GM12878 (cell line): ENCODE measurements around the gene FASN. TPM values are rescaled to one million over a fixed set of nuclear protein-coding genes. Genes with fewer than 3 reads are reported as not detected.

Experiments
- BCL3 ChIP-seq: IDR thresholded peaks from 2 replicates; pipeline ENCODE4 v1.6.1; 2011; ENCODE audit warnings: borderline replicate concordance, low read depth, mild to moderate bottlenecking, moderate library complexity, low read length; ENCODE audit not compliant: insufficient read depth, poor library complexity, severe bottlenecking
- CREM ChIP-seq: IDR thresholded peaks from 2 replicates; pipeline ENCODE4 v1.6.1; 2014; ENCODE audit warnings: antibody characterized with exemption, low read depth
- E2F4 ChIP-seq: IDR thresholded peaks from 2 replicates; pipeline ENCODE4 v1.6.1; 2012; ENCODE audit warnings: low read depth, low read length, improper control_type of control experiment
- EP300 ChIP-seq, 2 experiments: fragments of 150-350 bp in 1 of 2; IDR thresholded peaks; 2 replicates each; pipeline ENCODE4 v1.6.1; 2011 to 2012; ENCODE audit warnings: low read depth in 2 of 2, low read length in 2 of 2, borderline replicate concordance in 1 of 2, improper control_type of control experiment in 1 of 2, inconsistent platforms in 1 of 2; ENCODE audit not compliant: control insufficient read depth in 1 of 2
- HDGF ChIP-seq: fragments of 450-650 bp; IDR thresholded peaks from 2 replicates; pipeline ENCODE4 v1.6.1; 2016; ENCODE audit warnings: antibody characterized with exemption
- IRF4 ChIP-seq: IDR thresholded peaks from 2 replicates; pipeline ENCODE4 v1.6.1; 2011; ENCODE audit warnings: low read depth, low read length
- KAT2A ChIP-seq: conservative IDR thresholded peaks from 2 replicates; pipeline ENCODE4 v1.6.1; 2011; ENCODE audit warnings: low read depth, low read length; ENCODE audit not compliant: control insufficient read depth
- MEF2B ChIP-seq: fragments of 450-650 bp; IDR thresholded peaks from 2 replicates; pipeline ENCODE4 v1.6.1; 2018; ENCODE audit warnings: mild to moderate bottlenecking, moderate library complexity; ENCODE audit not compliant: partially characterized antibody, poor library complexity, severe bottlenecking
- NFYB ChIP-seq: IDR thresholded peaks from 2 replicates; pipeline ENCODE4 v1.6.1; 2011; ENCODE audit warnings: low read depth, mild to moderate bottlenecking, low read length, improper control_type of control experiment, moderate library complexity; ENCODE audit not compliant: insufficient read depth
- SKIL ChIP-seq: fragments of 450-650 bp; IDR thresholded peaks from 2 replicates; pipeline ENCODE4 v1.6.1; 2017; ENCODE audit warnings: mild to moderate bottlenecking, low read depth, inconsistent platforms; ENCODE audit not compliant: poor library complexity, severe bottlenecking
- SUZ12 ChIP-seq: fragments of 200-600 bp; sonication (generic); IDR thresholded peaks from one replicate; pipeline ENCODE4 v1.6.1; 2018; ENCODE audit warnings: antibody characterized with exemption, mild to moderate bottlenecking; ENCODE audit not compliant: unreplicated experiment
- TBL1XR1 ChIP-seq: IDR thresholded peaks from 2 replicates; pipeline ENCODE4 v1.6.1; 2012; ENCODE audit warnings: low read depth, low read length, improper control_type of control experiment
- ZNF24 ChIP-seq: fragments of 450-650 bp; IDR thresholded peaks from 2 replicates; pipeline ENCODE4 v1.6.1; 2017; ENCODE audit warnings: antibody characterized with exemption, mild to moderate bottlenecking
- polyA plus RNA-seq, 11 experiments: library from polyadenylated mRNA; depleted of rRNA in 4 of 11; unstranded in 6 of 11; stranded (reverse) in 5 of 11; fragments of >200 nt; fragmentation: Nextera tagmentation in 4 of 11; fragmentation: Illumina TruSeq in 1 of 11; extraction: Ambion mirVana in 4 of 11; extraction: Trizol in 1 of 11; gene quantifications; 1 replicate in 1 of 11; 2 replicates in 10 of 11; pipeline versions ENCODE4 v1.2.1 to v1.2.3, GENCODE V29; 2011 to 2016; ENCODE audit warnings: inconsistent platforms in 2 of 11, missing spikeins in 2 of 11, low read depth in 1 of 11
- total RNA-seq, 4 experiments: library from RNA; depleted of rRNA in 3 of 4; stranded (reverse); fragments of >200 nt in 3 of 4; fragmentation: Illumina TruSeq in 1 of 4; extraction: Trizol in 1 of 4; gene quantifications; 2 replicates each; pipeline versions ENCODE4 v1.2.1 to v1.2.3, GENCODE V29; 2013 to 2021
- TF ChIP-seq, protein P1 (sequence below): fragments of 450-650 bp; IDR thresholded peaks from 2 replicates; pipeline ENCODE4 v1.6.1; 2017; ENCODE audit warnings: mild to moderate bottlenecking, moderate library complexity
- TF ChIP-seq, protein P2 (sequence below): fragments of 450-650 bp; formaldehyde crosslinking; IDR thresholded peaks from 2 replicates; pipeline ENCODE4 v1.4.0; 2022; ENCODE audit warnings: mild to moderate bottlenecking, moderate library complexity

FASN gene
- total and polyA plus RNA-seq, 10 of the 15 experiments (the other 5 are each of a cell fraction or from before 2014, with no cell fraction given) = 0.19 to 333 (median 30.4) TPM

GRCh38 chr17:82051776-82052637, 46.0 kb downstream of the FASN start, which contains the start of the genes GPS1 and RFNG (continued):
- TF ChIP-seq, protein P1, sequence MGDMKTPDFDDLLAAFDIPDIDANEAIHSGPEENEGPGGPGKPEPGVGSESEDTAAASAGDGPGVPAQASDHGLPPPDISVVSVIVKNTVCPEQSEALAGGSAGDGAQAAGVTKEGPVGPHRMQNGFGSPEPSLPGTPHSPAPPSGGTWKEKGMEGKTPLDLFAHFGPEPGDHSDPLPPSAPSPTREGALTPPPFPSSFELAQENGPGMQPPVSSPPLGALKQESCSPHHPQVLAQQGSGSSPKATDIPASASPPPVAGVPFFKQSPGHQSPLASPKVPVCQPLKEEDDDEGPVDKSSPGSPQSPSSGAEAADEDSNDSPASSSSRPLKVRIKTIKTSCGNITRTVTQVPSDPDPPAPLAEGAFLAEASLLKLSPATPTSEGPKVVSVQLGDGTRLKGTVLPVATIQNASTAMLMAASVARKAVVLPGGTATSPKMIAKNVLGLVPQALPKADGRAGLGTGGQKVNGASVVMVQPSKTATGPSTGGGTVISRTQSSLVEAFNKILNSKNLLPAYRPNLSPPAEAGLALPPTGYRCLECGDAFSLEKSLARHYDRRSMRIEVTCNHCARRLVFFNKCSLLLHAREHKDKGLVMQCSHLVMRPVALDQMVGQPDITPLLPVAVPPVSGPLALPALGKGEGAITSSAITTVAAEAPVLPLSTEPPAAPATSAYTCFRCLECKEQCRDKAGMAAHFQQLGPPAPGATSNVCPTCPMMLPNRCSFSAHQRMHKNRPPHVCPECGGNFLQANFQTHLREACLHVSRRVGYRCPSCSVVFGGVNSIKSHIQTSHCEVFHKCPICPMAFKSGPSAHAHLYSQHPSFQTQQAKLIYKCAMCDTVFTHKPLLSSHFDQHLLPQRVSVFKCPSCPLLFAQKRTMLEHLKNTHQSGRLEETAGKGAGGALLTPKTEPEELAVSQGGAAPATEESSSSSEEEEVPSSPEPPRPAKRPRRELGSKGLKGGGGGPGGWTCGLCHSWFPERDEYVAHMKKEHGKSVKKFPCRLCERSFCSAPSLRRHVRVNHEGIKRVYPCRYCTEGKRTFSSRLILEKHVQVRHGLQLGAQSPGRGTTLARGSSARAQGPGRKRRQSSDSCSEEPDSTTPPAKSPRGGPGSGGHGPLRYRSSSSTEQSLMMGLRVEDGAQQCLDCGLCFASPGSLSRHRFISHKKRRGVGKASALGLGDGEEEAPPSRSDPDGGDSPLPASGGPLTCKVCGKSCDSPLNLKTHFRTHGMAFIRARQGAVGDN = no peak
- no peak for TF ChIP-seq SKIL
- peak; percentile 39; the same call in 1 of the 2 replicates for TF ChIP-seq CREM
- TF ChIP-seq EP300 (IDR thresholded peaks at IDR 0.05; ENCODE audit: borderline replicate concordance in 1 of 2, control insufficient read depth in 1 of 2, low read depth in 2 of 2, low read length in 2 of 2) = no peak
- TF ChIP-seq, protein P2, sequence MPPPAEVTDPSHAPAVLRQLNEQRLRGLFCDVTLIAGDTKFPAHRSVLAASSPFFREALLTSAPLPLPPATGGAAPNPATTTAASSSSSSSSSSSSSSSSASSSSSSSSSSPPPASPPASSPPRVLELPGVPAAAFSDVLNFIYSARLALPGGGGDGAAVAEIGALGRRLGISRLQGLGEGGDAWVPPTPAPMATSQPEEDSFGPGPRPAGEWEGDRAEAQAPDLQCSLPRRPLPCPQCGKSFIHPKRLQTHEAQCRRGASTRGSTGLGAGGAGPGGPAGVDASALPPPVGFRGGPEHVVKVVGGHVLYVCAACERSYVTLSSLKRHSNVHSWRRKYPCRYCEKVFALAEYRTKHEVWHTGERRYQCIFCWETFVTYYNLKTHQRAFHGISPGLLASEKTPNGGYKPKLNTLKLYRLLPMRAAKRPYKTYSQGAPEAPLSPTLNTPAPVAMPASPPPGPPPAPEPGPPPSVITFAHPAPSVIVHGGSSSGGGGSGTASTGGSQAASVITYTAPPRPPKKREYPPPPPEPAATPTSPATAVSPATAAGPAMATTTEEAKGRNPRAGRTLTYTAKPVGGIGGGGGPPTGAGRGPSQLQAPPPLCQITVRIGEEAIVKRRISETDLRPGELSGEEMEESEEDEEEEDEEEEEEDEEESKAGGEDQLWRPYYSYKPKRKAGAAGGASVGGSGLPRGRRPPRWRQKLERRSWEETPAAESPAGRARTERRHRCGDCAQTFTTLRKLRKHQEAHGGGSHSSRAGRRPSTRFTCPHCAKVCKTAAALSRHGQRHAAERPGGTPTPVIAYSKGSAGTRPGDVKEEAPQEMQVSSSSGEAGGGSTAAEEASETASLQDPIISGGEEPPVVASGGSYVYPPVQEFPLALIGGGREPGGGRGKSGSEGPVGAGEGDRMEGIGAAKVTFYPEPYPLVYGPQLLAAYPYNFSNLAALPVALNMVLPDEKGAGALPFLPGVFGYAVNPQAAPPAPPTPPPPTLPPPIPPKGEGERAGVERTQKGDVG (CRISPR knock-in tag) = no peak
- no peak for TF ChIP-seq KAT2A
- no peak for TF ChIP-seq NFYB
- TF ChIP-seq BCL3 = no peak
- TF ChIP-seq SUZ12 = no peak
- no peak for TF ChIP-seq HDGF
- no peak for TF ChIP-seq E2F4
- no peak for TF ChIP-seq ZNF24
- TF ChIP-seq MEF2B = no peak
- TF ChIP-seq TBL1XR1 = peak; percentile 58; the same call in 1 of the 2 replicates
- no peak for TF ChIP-seq IRF4
